ENCODE measurements around the gene DCLK1. TPM values are rescaled to one million over a fixed set of nuclear protein-coding genes. Genes with fewer than 3 reads are reported as not detected.

Gene DCLK1
- total and polyA plus RNA-seq, 7 experiments from 2014 or later = not detected

DNA sequence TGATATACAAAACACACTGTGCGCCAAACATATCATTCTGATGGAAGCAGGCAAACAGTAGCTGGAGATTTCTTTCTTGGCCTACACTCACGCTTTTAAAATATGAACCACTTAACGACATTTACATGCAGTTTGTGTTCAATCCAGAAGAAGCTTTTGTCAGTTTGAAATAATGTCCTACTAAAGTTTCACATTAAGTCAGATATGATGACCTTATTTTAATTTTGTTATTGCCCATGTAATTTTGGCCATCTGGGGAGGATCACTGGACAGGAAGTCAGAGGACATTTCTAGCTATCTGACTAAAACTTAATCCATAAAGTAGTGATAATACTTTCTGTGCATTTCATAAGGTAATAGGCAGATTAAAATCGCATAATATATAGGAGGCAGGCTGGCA, 98.1 kb downstream of the DCLK1 start:
- CTCF ChIA-PET = no interaction called here
- no peaks in the 10 kb centered on the region for H3K4me1 Mint-ChIP-seq
- POLR2A ChIA-PET = no interaction called here

DNA sequence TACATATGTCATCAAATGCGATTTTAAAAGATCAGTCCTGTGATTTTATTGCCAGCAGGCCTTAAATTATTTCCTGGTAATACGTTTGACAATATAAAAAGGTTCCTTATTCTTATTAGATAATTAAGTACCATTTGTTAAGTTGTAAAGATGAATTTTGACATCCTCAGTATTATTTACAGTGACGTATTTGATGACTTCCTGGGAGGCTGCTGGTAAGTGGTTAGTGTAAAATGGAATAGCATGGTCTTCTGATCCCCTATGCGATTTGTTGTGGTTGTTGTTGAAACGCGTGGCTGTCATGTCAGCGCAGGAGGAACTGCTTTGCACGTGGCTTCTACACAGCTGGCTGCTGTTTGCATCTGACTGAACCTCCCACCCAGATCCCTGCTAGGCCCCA, 99.7 kb downstream of the DCLK1 start:
- H3K9me3 ChIP-seq (ENCODE audit: control insufficient read depth in 2 of 3, low read length in 3 of 3) = no peaks in the 10 kb centered on the region
- Mint-ChIP-seq H3K27ac (no peak overlapping the region), H3K36me3 (no peaks in the 10 kb centered on the region), H3K27me3 (no peaks in the 10 kb centered on the region), H3K4me1 (no peaks in the 10 kb centered on the region), H3K9me3 (peaks cover 0 to 10% (median 3%) of the 10 kb centered on the region in 11 donors), H3K4me3 (no peak overlapping the region)
- H3K4me1 ChIP-seq (ENCODE audit: control insufficient read depth in 2 of 2, insufficient read depth in 2 of 2, low read length in 2 of 2) = no peaks in the 10 kb centered on the region
- ChIA-PET POLR2A (no interaction called here), CTCF (no interaction called here)
- DNase-seq = no peak
- H3K36me3 ChIP-seq (ENCODE audit: control insufficient read depth in 2 of 3, insufficient read depth in 3 of 3, low read length in 3 of 3) = no peaks in the 10 kb centered on the region
- intact Hi-C loops (cut with micrococcal nuclease) = no loop called here
- no peaks in the 10 kb centered on the region for H3K27me3 ChIP-seq (ENCODE audit: control insufficient read depth in 2 of 2, insufficient read depth in 2 of 2, low read length in 2 of 2)
- H3K27ac ChIP-seq (ENCODE audit: low read depth, low read length) = no peak overlapping the region
- ATAC-seq = no peak
- no peak overlapping the region for H3K4me3 ChIP-seq (ENCODE audit: low read length)

More for the DNA sequence above, 98.1 kb downstream of the DCLK1 start:
- DNase-seq = no peak
- Mint-ChIP-seq H3K27me3 (no peaks in the 10 kb centered on the region), H3K27ac (no peak overlapping the region), H3K9me3 (peaks cover 0 to 9% (median 4%) of the 10 kb centered on the region in 11 donors), H3K4me3 (no peak overlapping the region), H3K36me3 (no peaks in the 10 kb centered on the region)
- no peaks in the 10 kb centered on the region for H3K9me3 ChIP-seq (ENCODE audit: control insufficient read depth in 2 of 3, low read length in 3 of 3)
- intact Hi-C loops (cut with micrococcal nuclease) = no loop called here
- H3K4me1 ChIP-seq (ENCODE audit: control insufficient read depth in 2 of 2, insufficient read depth in 2 of 2, low read length in 2 of 2) = no peaks in the 10 kb centered on the region
- no peak overlapping the region for H3K4me3 ChIP-seq (ENCODE audit: low read length)
- ATAC-seq = no peak
- H3K27ac ChIP-seq (ENCODE audit: low read depth, low read length) = no peak overlapping the region
- no peaks in the 10 kb centered on the region for H3K36me3 ChIP-seq (ENCODE audit: control insufficient read depth in 2 of 3, insufficient read depth in 3 of 3, low read length in 3 of 3)
- H3K27me3 ChIP-seq (ENCODE audit: control insufficient read depth in 2 of 2, insufficient read depth in 2 of 2, low read length in 2 of 2) = no peaks in the 10 kb centered on the region

DNA sequence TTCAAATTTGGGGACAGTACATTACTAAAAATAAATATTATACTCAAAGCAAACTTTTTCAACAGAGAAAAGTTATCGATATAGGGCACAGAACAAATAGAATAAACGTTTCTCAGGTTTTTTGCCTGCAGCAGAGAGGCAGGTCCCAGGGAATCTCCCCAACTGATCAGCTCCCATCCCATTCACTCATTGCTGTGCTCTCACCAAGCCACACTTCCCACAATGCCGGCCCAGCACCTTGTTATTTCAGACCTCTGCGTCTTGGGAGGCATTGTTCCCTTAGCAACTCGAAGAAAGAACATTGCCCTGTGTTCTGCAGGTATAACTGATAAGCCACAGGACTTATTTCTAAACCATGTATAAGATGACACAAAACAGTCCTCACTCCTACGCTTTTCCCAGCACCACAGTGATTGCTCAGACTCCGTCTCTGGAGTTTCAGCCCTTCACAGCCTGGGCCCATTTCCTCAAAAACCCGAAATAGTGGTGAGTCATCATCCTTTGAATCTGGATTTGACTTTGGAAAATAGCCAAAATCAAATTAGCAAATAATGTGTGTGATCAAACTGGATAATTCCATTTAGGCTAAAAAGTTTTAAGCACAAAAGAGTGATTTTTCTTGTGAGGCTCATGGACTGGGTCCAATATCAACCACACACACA, 100.4 kb downstream of the DCLK1 start:
- Histone ChIP-seq H3K27ac (ENCODE audit: low read depth, low read length) (no peak overlapping the region), H3K36me3 (ENCODE audit: control insufficient read depth in 2 of 3, insufficient read depth in 3 of 3, low read length in 3 of 3) (no peaks in the 10 kb centered on the region), H3K9me3 (ENCODE audit: control insufficient read depth in 2 of 3, low read length in 3 of 3) (no peaks in the 10 kb centered on the region), H3K27me3 (ENCODE audit: control insufficient read depth in 2 of 2, insufficient read depth in 2 of 2, low read length in 2 of 2) (no peaks in the 10 kb centered on the region), H3K4me1 (ENCODE audit: control insufficient read depth in 2 of 2, insufficient read depth in 2 of 2, low read length in 2 of 2) (no peaks in the 10 kb centered on the region), H3K4me3 (ENCODE audit: low read length) (no peak overlapping the region)
- H3K9me3 Mint-ChIP-seq = peaks cover 0 to 10% (median 3%) of the 10 kb centered on the region in 11 donors
- no peaks in the 10 kb centered on the region for H3K36me3 Mint-ChIP-seq
- ChIA-PET POLR2A (no interaction called here), CTCF (no interaction called here)
- no peaks in the 10 kb centered on the region for H3K4me1 Mint-ChIP-seq
- no peak overlapping the region for H3K4me3 Mint-ChIP-seq
- no peak for DNase-seq
- intact Hi-C loops (cut with micrococcal nuclease) = no loop called here
- H3K27me3 Mint-ChIP-seq = no peaks in the 10 kb centered on the region
- no peak for ATAC-seq
- H3K27ac Mint-ChIP-seq = no peak overlapping the region

DNA sequence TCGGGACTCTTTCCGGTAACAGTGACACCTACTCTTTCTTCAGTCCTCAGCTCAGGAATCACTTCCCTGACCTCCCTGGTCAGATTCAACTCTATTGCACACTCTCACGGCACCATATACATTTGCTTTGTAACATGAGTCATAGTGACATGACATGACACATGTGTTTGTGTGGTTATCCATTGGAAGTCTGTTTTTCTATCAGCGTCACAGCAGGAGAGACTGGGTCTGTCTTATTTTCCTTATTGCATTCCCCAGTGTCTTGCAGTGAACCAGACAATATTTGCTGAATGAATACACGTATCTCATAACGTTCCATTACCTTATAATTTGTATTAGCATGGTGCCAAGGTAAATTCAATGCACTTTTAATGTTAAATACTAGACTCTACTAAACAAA, 102.0 kb downstream of the DCLK1 start:
- no peaks in the 10 kb centered on the region for H3K27me3 Mint-ChIP-seq
- H3K27ac ChIP-seq (ENCODE audit: low read depth, low read length) = no peak overlapping the region
- no peak overlapping the region for H3K27ac Mint-ChIP-seq
- no peaks in the 10 kb centered on the region for H3K9me3 ChIP-seq (ENCODE audit: control insufficient read depth in 2 of 3, low read length in 3 of 3)
- H3K9me3 Mint-ChIP-seq = peaks cover 0 to 10% (median 5%) of the 10 kb centered on the region in 11 donors
- ChIA-PET POLR2A (no interaction called here), CTCF (no interaction called here)
- H3K36me3 Mint-ChIP-seq = no peaks in the 10 kb centered on the region
- intact Hi-C loops (cut with micrococcal nuclease) = no loop called here
- DNase-seq (no peak), ATAC-seq (no peak)
- no peak overlapping the region for H3K4me3 Mint-ChIP-seq
- no peaks in the 10 kb centered on the region for H3K36me3 ChIP-seq (ENCODE audit: control insufficient read depth in 2 of 3, insufficient read depth in 3 of 3, low read length in 3 of 3)
- H3K4me3 ChIP-seq (ENCODE audit: low read length) = no peak overlapping the region
- no peaks in the 10 kb centered on the region for H3K4me1 Mint-ChIP-seq
- no peaks in the 10 kb centered on the region for H3K27me3 ChIP-seq (ENCODE audit: control insufficient read depth in 2 of 2, insufficient read depth in 2 of 2, low read length in 2 of 2)
- H3K4me1 ChIP-seq (ENCODE audit: control insufficient read depth in 2 of 2, insufficient read depth in 2 of 2, low read length in 2 of 2) = no peaks in the 10 kb centered on the region

DNA sequence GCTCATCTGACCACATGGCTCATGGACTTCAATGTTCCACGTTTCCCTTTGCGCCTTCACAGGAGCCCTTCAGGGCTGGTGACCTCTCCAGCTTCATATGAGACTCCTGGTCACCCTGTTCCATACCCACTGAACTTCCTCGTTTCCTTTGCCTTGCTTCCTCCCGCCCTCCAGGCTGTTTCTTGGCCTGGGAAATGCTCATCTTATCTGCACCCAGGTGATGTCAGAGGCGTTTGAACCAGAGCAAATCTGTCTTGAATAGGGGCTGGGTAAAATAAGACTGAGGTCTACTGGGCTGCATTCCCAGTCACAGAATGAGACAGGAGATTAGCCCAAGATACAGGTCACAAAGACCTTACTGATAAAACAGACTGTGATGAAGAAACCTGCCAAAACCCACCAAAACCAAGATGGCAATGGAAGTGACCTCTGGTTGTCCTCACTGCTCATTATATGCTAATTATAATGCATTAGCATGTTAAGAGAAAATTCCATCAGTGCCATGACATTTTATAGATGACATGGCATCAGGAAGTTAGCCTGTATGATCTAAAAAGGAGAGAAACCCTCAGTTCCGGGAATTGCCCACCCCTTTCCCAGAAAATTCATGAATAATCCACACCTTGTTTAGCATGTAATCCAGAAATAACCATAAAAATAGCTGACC, 102.7 kb downstream of the DCLK1 start:
- intact Hi-C loops (cut with micrococcal nuclease) = no loop called here
- Mint-ChIP-seq H3K36me3 (no peaks in the 10 kb centered on the region), H3K4me1 (no peaks in the 10 kb centered on the region), H3K27me3 (no peaks in the 10 kb centered on the region), H3K4me3 (no peak overlapping the region), H3K27ac (no peak overlapping the region), H3K9me3 (peaks cover 0 to 10% (median 5%) of the 10 kb centered on the region in 11 donors)
- Histone ChIP-seq H3K9me3 (ENCODE audit: control insufficient read depth in 2 of 3, low read length in 3 of 3) (no peaks in the 10 kb centered on the region), H3K27ac (ENCODE audit: low read depth, low read length) (no peak overlapping the region), H3K4me1 (ENCODE audit: control insufficient read depth in 2 of 2, insufficient read depth in 2 of 2, low read length in 2 of 2) (no peaks in the 10 kb centered on the region), H3K4me3 (ENCODE audit: low read length) (no peak overlapping the region), H3K36me3 (ENCODE audit: control insufficient read depth in 2 of 3, insufficient read depth in 3 of 3, low read length in 3 of 3) (no peaks in the 10 kb centered on the region), H3K27me3 (ENCODE audit: control insufficient read depth in 2 of 2, insufficient read depth in 2 of 2, low read length in 2 of 2) (no peaks in the 10 kb centered on the region)
- DNase-seq = no peak
- ChIA-PET CTCF (no interaction called here), POLR2A (no interaction called here)
- no peak for ATAC-seq

DNA sequence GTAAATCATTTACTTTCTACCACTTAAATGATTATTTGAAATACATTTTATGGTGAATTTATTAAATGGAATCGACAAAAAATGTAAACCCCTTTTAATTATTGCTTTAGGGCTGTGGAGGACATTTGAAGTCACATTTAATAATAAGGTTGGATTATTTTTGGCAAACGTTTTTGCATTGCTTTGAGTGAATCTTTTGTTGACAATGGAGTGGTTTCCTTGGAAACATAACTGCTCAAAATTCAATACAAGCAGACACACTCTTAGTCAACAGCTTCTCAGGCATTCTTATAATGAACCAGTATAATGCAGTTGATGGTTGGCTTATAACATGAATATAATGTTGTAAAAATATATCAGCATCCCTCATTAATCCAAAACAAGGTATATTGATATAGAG, 104.7 kb downstream of the DCLK1 start:
- no peak overlapping the region for H3K4me3 ChIP-seq (ENCODE audit: low read length)
- no peaks in the 10 kb centered on the region for H3K27me3 ChIP-seq (ENCODE audit: control insufficient read depth in 2 of 2, insufficient read depth in 2 of 2, low read length in 2 of 2)
- ChIA-PET CTCF (no interaction called here), POLR2A (no interaction called here)
- H3K4me3 Mint-ChIP-seq = no peak overlapping the region
- no peaks in the 10 kb centered on the region for H3K27me3 Mint-ChIP-seq
- H3K36me3 ChIP-seq (ENCODE audit: control insufficient read depth in 2 of 3, insufficient read depth in 3 of 3, low read length in 3 of 3) = no peaks in the 10 kb centered on the region
- peaks cover 0 to 10% (median 3%) of the 10 kb centered on the region in 11 donors for H3K9me3 Mint-ChIP-seq
- no peaks in the 10 kb centered on the region for H3K9me3 ChIP-seq (ENCODE audit: control insufficient read depth in 2 of 3, low read length in 3 of 3)
- no peak for DNase-seq
- no peaks in the 10 kb centered on the region for H3K4me1 Mint-ChIP-seq
- no peak overlapping the region for H3K27ac ChIP-seq (ENCODE audit: low read depth, low read length)
- no peaks in the 10 kb centered on the region for H3K36me3 Mint-ChIP-seq
- ATAC-seq = no peak
- H3K4me1 ChIP-seq (ENCODE audit: control insufficient read depth in 2 of 2, insufficient read depth in 2 of 2, low read length in 2 of 2) = no peaks in the 10 kb centered on the region
- intact Hi-C loops (cut with micrococcal nuclease) = no loop called here
- no peak overlapping the region for H3K27ac Mint-ChIP-seq

DNA sequence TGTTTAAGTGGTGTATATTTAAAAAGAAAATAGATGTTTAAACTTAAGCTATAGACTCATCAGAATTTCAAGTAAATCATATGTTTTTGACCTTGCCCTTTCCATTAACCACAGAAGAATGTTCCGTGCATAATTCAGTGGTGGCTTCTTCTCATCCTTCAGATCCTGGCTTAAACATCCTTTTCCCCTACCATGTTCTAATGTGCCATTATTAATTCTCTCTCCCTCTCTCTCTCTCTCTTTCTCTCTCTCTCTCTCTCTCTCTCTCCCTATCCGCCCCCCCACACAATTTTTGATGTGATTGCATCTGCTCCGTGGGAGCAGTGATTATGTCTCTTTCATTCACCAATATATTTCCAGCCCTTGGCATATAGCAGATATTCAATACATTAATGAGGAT, 116.4 kb downstream of the DCLK1 start:
- H3K4me1 Mint-ChIP-seq = no peaks in the 10 kb centered on the region
- intact Hi-C loops (cut with micrococcal nuclease) = no loop called here
- DNase-seq = no peak
- no peaks in the 10 kb centered on the region for H3K27me3 ChIP-seq (ENCODE audit: control insufficient read depth in 2 of 2, insufficient read depth in 2 of 2, low read length in 2 of 2)
- ChIA-PET CTCF (no interaction called here), POLR2A (no interaction called here)
- H3K27ac ChIP-seq (ENCODE audit: low read depth, low read length) = no peak overlapping the region
- H3K4me3 ChIP-seq (ENCODE audit: low read length) = no peak overlapping the region
- H3K36me3 ChIP-seq (ENCODE audit: control insufficient read depth in 2 of 3, insufficient read depth in 3 of 3, low read length in 3 of 3) = no peaks in the 10 kb centered on the region
- H3K36me3 Mint-ChIP-seq = no peaks in the 10 kb centered on the region
- H3K9me3 ChIP-seq (ENCODE audit: control insufficient read depth in 2 of 3, low read length in 3 of 3) = no peaks in the 10 kb centered on the region
- ATAC-seq = no peak
- no peaks in the 10 kb centered on the region for H3K4me1 ChIP-seq (ENCODE audit: control insufficient read depth in 2 of 2, insufficient read depth in 2 of 2, low read length in 2 of 2)
- peaks cover 3 to 18% (median 5%) of the 10 kb centered on the region in 11 donors for H3K9me3 Mint-ChIP-seq
- H3K27me3 Mint-ChIP-seq = peaks cover 0 to 7% (median 4%) of the 10 kb centered on the region in 5 donors
- no peak overlapping the region for H3K27ac Mint-ChIP-seq
- H3K4me3 Mint-ChIP-seq = no peak overlapping the region
